Measurements from ENCODE around the gene RAPGEF1. TPM values are rescaled to one million over a fixed set of nuclear protein-coding genes. Genes with fewer than 3 reads are reported as not detected.
"Not testable (repeated sequence)": the region's sequence is repeated elsewhere in the genome, so short reads cannot be mapped to it uniquely, and the experiment has no call there.

Gene RAPGEF1
- total RNA-seq, 2 donors from 2014 or later, result 28.6 to 63.8 TPM

DNA sequence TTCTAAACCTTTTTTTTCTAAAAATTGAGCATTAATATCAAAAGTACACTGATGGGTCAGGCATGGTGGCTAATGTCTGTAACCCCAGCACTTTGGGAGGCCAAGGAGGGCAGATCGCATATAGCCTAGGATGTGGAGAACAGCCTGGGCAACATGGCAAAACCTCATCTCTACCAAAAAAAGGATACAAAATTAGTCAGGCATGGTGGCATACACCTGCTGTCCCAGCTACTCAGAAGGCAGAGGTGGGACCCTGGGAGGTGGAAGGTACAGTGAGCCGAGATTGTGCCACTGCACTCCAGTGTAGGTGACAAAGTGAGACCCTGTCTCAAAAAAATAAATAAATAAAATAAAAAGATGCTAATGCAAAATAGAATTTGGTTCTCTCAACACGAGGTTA is 49.4 kb downstream of the RAPGEF1 start:
- no peak for DNase-seq (ENCODE audit: low spot score)
- intact Hi-C loops (cut with DNase I), result no loop called here
- no peaks in the 10 kb centered on the region for H3K9me3 ChIP-seq
- no peaks in the 10 kb centered on the region for H3K36me3 ChIP-seq
- no peak overlapping the region for H3K4me3 ChIP-seq
- no peaks in the 10 kb centered on the region for H3K4me1 ChIP-seq (replicated peaks)
- TF ChIP-seq, protein P1, sequence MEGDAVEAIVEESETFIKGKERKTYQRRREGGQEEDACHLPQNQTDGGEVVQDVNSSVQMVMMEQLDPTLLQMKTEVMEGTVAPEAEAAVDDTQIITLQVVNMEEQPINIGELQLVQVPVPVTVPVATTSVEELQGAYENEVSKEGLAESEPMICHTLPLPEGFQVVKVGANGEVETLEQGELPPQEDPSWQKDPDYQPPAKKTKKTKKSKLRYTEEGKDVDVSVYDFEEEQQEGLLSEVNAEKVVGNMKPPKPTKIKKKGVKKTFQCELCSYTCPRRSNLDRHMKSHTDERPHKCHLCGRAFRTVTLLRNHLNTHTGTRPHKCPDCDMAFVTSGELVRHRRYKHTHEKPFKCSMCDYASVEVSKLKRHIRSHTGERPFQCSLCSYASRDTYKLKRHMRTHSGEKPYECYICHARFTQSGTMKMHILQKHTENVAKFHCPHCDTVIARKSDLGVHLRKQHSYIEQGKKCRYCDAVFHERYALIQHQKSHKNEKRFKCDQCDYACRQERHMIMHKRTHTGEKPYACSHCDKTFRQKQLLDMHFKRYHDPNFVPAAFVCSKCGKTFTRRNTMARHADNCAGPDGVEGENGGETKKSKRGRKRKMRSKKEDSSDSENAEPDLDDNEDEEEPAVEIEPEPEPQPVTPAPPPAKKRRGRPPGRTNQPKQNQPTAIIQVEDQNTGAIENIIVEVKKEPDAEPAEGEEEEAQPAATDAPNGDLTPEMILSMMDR (IDR thresholded peaks at IDR 0.05), result no peak
- TF ChIP-seq POLR2AphosphoS5 (IDR thresholded peaks at IDR 0.05) (no peak), POLR2A (IDR thresholded peaks at IDR 0.05) (no peak)
- H3K27ac ChIP-seq, result no peak overlapping the region
- 93% methylated on average over 3 of the region's 3 CpGs for WGBS
- no peaks in the 10 kb centered on the region for H3K27me3 ChIP-seq (replicated peaks; ENCODE audit: insufficient read depth)

GRCh38 chr9:131688377-131688776 is 51.5 kb downstream of the RAPGEF1 start:
- Histone ChIP-seq H3K4me1 (replicated peaks) (no peaks in the 10 kb centered on the region), H3K27ac (no peak overlapping the region), H3K27me3 (replicated peaks; ENCODE audit: insufficient read depth) (no peaks in the 10 kb centered on the region), H3K36me3 (no peaks in the 10 kb centered on the region), H3K9me3 (no peaks in the 10 kb centered on the region), H3K4me3 (no peak overlapping the region)
- WGBS, result 99% methylated on average over 3 of the region's 3 CpGs
- no peak for DNase-seq (ENCODE audit: low spot score)
- intact Hi-C loops (cut with DNase I), result no loop called here
- TF ChIP-seq POLR2AphosphoS5 (IDR thresholded peaks at IDR 0.05) (no peak), POLR2A (IDR thresholded peaks at IDR 0.05) (no peak)
- TF ChIP-seq, protein P1 (IDR thresholded peaks at IDR 0.05), result no peak

DNA sequence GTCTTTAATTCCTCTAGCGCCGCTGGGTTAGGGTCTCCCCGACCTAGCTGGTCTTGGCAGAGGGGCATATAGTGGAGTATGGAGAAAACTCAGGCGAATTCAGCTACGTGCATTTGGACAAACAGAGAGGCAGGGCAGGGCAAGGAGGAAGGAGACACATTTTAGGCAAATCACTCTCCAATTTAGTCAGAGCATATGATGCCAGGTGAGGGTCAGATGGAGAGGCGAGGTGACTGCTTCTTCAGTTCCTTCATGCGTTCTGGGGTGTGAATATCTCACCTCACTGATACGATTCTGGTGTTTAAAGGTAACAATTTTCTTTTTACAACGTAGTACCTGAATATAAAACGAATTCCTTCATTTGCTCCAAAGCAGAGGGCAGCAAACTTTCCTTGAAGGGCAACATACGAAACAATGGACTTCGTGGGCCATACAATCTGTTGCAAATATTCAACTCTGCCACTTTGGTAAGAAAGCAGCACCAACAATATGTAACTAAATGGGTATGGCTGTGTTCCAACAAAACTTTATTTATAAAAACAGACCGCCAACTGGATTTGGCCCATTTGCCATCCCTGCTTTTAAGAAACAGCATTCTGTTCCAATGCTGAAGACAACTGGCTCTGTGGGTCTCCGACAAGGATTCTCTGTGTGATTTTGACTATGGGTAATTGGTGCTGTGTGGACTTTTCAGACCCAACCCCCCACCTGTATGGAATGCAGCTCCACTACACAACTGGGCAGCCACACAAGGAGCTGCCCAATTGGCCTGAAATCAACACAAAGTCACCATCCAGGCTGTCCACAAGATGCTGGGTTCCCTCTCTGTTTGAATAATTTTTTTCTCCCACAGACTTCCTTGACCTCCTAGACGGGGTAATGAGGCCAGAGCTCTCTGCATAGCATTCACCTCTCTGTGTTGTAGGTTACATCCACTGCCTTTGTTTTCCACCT is 53.8 kb downstream of the RAPGEF1 start:
- H3K9me3 ChIP-seq, result no peaks in the 10 kb centered on the region
- H3K4me1 ChIP-seq (replicated peaks), result no peaks in the 10 kb centered on the region
- DNase-seq (ENCODE audit: low spot score), result no peak
- 96% methylated on average over 15 of the region's 15 CpGs for WGBS
- intact Hi-C loops (cut with DNase I), result no loop called here
- no peak overlapping the region for H3K4me3 ChIP-seq
- H3K36me3 ChIP-seq, result no peaks in the 10 kb centered on the region
- H3K27ac ChIP-seq, result no peak overlapping the region
- TF ChIP-seq POLR2A (IDR thresholded peaks at IDR 0.05) (no peak), POLR2AphosphoS5 (IDR thresholded peaks at IDR 0.05) (no peak)
- TF ChIP-seq, protein P1 (IDR thresholded peaks at IDR 0.05), result no peak
- H3K27me3 ChIP-seq (replicated peaks; ENCODE audit: insufficient read depth), result no peaks in the 10 kb centered on the region

DNA sequence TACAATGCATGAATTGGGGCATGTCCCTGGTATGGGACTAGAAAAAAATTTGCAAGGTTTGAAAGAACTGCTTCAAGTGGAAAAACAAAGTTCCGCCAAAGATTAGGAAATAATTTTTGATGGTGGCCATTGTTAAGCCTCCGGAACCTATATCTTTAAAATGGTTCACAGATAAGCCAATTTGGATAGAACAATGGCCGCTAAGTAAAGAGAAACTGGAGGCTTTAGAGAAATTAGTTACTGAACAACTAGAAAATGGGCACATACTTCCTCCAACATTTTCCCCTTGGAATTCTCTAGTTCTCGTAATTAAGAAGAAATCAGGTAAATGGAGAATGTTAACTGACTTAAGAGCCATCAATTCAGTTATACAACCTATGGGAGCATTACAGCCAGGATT is 56.8 kb downstream of the RAPGEF1 start:
- H3K27me3 ChIP-seq (replicated peaks; ENCODE audit: insufficient read depth); H3K9me3 ChIP-seq; H3K4me3 ChIP-seq; H3K4me1 ChIP-seq (replicated peaks); intact Hi-C loops (cut with DNase I); H3K27ac ChIP-seq; H3K36me3 ChIP-seq; DNase-seq (ENCODE audit: low spot score): not testable (repeated sequence)
- WGBS, result 87% methylated on average over 4 of the region's 4 CpGs

GRCh38 chr9:131682261-131682660 is 57.6 kb downstream of the RAPGEF1 start:
- H3K4me3 ChIP-seq, result no peak overlapping the region
- H3K4me1 ChIP-seq (replicated peaks), result peaks cover 3% of the 10 kb centered on the region
- no peak overlapping the region for H3K27ac ChIP-seq
- H3K27me3 ChIP-seq (replicated peaks; ENCODE audit: insufficient read depth), result no peaks in the 10 kb centered on the region
- TF ChIP-seq, protein P1 (IDR thresholded peaks at IDR 0.05), result no peak
- TF ChIP-seq POLR2A (IDR thresholded peaks at IDR 0.05) (no peak), POLR2AphosphoS5 (IDR thresholded peaks at IDR 0.05) (no peak)
- no peaks in the 10 kb centered on the region for H3K9me3 ChIP-seq
- H3K36me3 ChIP-seq, result no peaks in the 10 kb centered on the region
- DNase-seq (ENCODE audit: low spot score), result no peak
- intact Hi-C loops (cut with DNase I), result no loop called here
- WGBS, result 77% methylated on average over 11 of the region's 11 CpGs

- H3K27me3 ChIP-seq (replicated peaks; ENCODE audit: insufficient read depth); H3K27ac ChIP-seq; H3K9me3 ChIP-seq; intact Hi-C loops (cut with DNase I); DNase-seq (ENCODE audit: low spot score); H3K4me1 ChIP-seq (replicated peaks); H3K36me3 ChIP-seq; H3K4me3 ChIP-seq: not testable (repeated sequence)
- WGBS, result 66% methylated on average over 10 of the region's 10 CpGs
Observed at GRCh38 chr9:131681826-131682225, 58.0 kb downstream of the RAPGEF1 start.

DNA sequence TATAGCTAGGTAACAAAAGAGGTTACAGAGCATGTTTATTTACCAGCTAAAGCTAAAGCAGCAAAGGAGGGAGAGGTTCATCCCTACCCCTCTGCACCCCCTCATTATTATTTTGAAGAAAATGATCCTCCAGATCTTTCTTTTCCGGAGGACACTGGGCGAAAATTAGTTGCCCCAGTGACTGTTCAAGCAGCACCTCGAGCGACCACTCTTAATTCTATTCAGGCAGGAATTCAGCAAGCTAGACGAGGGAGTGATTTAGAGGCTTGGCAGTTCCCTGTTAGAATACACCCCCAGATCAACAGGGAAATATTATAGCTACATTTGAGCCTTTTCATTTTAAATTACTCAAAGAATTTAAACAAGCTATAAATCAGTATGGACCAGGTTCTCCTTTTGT is 58.8 kb downstream of the RAPGEF1 start:
- H3K27me3 ChIP-seq (replicated peaks; ENCODE audit: insufficient read depth); H3K36me3 ChIP-seq; H3K4me3 ChIP-seq; H3K9me3 ChIP-seq; H3K4me1 ChIP-seq (replicated peaks); intact Hi-C loops (cut with DNase I); H3K27ac ChIP-seq; DNase-seq (ENCODE audit: low spot score): not testable (repeated sequence)
- 79% methylated on average over 5 of the region's 5 CpGs for WGBS
